ENCODE measurements around the gene NAP1L1. TPM values are rescaled to one million over a fixed set of nuclear protein-coding genes. Genes with fewer than 3 reads are reported as not detected.

Gene NAP1L1
- total and polyA plus RNA-seq, 2 experiments from 2014 or later = 658 to 996 TPM

DNA sequence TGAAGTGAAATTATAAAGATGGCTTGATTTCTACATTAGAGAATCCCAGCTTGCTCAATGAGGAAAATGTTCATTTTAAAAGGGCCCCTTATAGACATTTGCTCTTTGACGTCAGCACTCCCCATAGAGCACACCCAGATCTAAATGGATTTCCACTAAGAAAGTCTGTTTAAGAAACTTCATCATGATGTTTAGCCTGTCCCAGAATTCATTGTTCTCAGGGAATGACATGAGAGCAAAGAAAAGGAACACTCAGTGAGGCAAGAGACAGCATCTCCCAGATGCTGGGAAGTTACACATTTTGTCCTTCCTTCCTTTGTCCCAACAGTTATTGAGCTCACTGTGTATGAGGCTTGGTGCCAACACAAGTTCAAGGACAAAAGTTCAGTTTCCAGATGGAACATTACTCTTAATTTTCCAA lies 57.8 kb downstream of the NAP1L1 start:
- Histone ChIP-seq H3K4me1 (ENCODE audit: insufficient read depth) (peaks cover 20% of the 10 kb centered on the region), H3K4me2 (no peak overlapping the region), H3K27ac (ENCODE audit: low read depth) (no peak overlapping the region), H4K20me1 (replicated peaks; ENCODE audit: insufficient read depth) (no peaks in the 10 kb centered on the region), H3K27me3 (ENCODE audit: insufficient read depth) (peaks cover 16% of the 10 kb centered on the region), H3K79me2 (replicated peaks; ENCODE audit: insufficient read depth) (peaks cover 17% of the 10 kb centered on the region), H3F3A (replicated peaks; ENCODE audit: low read depth) (no peaks in the 10 kb centered on the region), H3K4me3 (no peak overlapping the region), H3K36me3 (ENCODE audit: insufficient read depth) (peaks cover 3% of the 10 kb centered on the region; the same call in 1 of the 2 replicates), H3K9me2 (ENCODE audit: insufficient read depth) (no peaks in the 10 kb centered on the region), H2AFZ (no peak overlapping the region)
- Mint-ChIP-seq H3K27me3 (ENCODE audit: insufficient read depth, low read depth, poor library complexity) (peaks cover 9% of the 10 kb centered on the region), H3K4me1 (peaks cover 28% of the 10 kb centered on the region), H3K9me3 (peaks cover 3% of the 10 kb centered on the region; the same call in 1 of the 3 replicates), H3K4me3 (no peak overlapping the region), H3K36me3 (ENCODE audit: low read depth) (peaks cover 31% of the 10 kb centered on the region), H3K27ac (no peak overlapping the region)
- TF ChIP-seq ZNF331 (CRISPR knock-in tag; IDR thresholded peaks at IDR 0.05; ENCODE audit: low read depth) (no peak), JUNB (IDR thresholded peaks at IDR 0.05; ENCODE audit: unreplicated experiment) (no peak), EZH2 (IDR thresholded peaks at IDR 0.05; ENCODE audit: low read depth, unreplicated experiment) (no peak), STAT1 (IDR thresholded peaks at IDR 0.05; ENCODE audit: unreplicated experiment) (no peak), EZH2phosphoT487 (IDR thresholded peaks at IDR 0.05; ENCODE audit: unreplicated experiment) (no peak), POLR2AphosphoS5 (IDR thresholded peaks at IDR 0.05; ENCODE audit: low read depth) (no peak; the same call in 1 of the 2 replicates), NANOG (IDR thresholded peaks at IDR 0.05; ENCODE audit: borderline replicate concordance) (no peak), ZNF114 (CRISPR knock-in tag; IDR thresholded peaks at IDR 0.05) (no peak), CREB1 (CRISPR knock-in tag; IDR thresholded peaks at IDR 0.05; ENCODE audit: low read depth) (no peak)
- TF ChIP-seq, protein P1, sequence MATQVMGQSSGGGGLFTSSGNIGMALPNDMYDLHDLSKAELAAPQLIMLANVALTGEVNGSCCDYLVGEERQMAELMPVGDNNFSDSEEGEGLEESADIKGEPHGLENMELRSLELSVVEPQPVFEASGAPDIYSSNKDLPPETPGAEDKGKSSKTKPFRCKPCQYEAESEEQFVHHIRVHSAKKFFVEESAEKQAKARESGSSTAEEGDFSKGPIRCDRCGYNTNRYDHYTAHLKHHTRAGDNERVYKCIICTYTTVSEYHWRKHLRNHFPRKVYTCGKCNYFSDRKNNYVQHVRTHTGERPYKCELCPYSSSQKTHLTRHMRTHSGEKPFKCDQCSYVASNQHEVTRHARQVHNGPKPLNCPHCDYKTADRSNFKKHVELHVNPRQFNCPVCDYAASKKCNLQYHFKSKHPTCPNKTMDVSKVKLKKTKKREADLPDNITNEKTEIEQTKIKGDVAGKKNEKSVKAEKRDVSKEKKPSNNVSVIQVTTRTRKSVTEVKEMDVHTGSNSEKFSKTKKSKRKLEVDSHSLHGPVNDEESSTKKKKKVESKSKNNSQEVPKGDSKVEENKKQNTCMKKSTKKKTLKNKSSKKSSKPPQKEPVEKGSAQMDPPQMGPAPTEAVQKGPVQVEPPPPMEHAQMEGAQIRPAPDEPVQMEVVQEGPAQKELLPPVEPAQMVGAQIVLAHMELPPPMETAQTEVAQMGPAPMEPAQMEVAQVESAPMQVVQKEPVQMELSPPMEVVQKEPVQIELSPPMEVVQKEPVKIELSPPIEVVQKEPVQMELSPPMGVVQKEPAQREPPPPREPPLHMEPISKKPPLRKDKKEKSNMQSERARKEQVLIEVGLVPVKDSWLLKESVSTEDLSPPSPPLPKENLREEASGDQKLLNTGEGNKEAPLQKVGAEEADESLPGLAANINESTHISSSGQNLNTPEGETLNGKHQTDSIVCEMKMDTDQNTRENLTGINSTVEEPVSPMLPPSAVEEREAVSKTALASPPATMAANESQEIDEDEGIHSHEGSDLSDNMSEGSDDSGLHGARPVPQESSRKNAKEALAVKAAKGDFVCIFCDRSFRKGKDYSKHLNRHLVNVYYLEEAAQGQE (IDR thresholded peaks at IDR 0.05; ENCODE audit: unreplicated experiment) = no peak
- TF ChIP-seq, protein P2, sequence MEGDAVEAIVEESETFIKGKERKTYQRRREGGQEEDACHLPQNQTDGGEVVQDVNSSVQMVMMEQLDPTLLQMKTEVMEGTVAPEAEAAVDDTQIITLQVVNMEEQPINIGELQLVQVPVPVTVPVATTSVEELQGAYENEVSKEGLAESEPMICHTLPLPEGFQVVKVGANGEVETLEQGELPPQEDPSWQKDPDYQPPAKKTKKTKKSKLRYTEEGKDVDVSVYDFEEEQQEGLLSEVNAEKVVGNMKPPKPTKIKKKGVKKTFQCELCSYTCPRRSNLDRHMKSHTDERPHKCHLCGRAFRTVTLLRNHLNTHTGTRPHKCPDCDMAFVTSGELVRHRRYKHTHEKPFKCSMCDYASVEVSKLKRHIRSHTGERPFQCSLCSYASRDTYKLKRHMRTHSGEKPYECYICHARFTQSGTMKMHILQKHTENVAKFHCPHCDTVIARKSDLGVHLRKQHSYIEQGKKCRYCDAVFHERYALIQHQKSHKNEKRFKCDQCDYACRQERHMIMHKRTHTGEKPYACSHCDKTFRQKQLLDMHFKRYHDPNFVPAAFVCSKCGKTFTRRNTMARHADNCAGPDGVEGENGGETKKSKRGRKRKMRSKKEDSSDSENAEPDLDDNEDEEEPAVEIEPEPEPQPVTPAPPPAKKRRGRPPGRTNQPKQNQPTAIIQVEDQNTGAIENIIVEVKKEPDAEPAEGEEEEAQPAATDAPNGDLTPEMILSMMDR (conservative IDR thresholded peaks at IDR 0.05; ENCODE audit: low read depth in 2 of 2) = no peak
- TF ChIP-seq, protein P3, sequence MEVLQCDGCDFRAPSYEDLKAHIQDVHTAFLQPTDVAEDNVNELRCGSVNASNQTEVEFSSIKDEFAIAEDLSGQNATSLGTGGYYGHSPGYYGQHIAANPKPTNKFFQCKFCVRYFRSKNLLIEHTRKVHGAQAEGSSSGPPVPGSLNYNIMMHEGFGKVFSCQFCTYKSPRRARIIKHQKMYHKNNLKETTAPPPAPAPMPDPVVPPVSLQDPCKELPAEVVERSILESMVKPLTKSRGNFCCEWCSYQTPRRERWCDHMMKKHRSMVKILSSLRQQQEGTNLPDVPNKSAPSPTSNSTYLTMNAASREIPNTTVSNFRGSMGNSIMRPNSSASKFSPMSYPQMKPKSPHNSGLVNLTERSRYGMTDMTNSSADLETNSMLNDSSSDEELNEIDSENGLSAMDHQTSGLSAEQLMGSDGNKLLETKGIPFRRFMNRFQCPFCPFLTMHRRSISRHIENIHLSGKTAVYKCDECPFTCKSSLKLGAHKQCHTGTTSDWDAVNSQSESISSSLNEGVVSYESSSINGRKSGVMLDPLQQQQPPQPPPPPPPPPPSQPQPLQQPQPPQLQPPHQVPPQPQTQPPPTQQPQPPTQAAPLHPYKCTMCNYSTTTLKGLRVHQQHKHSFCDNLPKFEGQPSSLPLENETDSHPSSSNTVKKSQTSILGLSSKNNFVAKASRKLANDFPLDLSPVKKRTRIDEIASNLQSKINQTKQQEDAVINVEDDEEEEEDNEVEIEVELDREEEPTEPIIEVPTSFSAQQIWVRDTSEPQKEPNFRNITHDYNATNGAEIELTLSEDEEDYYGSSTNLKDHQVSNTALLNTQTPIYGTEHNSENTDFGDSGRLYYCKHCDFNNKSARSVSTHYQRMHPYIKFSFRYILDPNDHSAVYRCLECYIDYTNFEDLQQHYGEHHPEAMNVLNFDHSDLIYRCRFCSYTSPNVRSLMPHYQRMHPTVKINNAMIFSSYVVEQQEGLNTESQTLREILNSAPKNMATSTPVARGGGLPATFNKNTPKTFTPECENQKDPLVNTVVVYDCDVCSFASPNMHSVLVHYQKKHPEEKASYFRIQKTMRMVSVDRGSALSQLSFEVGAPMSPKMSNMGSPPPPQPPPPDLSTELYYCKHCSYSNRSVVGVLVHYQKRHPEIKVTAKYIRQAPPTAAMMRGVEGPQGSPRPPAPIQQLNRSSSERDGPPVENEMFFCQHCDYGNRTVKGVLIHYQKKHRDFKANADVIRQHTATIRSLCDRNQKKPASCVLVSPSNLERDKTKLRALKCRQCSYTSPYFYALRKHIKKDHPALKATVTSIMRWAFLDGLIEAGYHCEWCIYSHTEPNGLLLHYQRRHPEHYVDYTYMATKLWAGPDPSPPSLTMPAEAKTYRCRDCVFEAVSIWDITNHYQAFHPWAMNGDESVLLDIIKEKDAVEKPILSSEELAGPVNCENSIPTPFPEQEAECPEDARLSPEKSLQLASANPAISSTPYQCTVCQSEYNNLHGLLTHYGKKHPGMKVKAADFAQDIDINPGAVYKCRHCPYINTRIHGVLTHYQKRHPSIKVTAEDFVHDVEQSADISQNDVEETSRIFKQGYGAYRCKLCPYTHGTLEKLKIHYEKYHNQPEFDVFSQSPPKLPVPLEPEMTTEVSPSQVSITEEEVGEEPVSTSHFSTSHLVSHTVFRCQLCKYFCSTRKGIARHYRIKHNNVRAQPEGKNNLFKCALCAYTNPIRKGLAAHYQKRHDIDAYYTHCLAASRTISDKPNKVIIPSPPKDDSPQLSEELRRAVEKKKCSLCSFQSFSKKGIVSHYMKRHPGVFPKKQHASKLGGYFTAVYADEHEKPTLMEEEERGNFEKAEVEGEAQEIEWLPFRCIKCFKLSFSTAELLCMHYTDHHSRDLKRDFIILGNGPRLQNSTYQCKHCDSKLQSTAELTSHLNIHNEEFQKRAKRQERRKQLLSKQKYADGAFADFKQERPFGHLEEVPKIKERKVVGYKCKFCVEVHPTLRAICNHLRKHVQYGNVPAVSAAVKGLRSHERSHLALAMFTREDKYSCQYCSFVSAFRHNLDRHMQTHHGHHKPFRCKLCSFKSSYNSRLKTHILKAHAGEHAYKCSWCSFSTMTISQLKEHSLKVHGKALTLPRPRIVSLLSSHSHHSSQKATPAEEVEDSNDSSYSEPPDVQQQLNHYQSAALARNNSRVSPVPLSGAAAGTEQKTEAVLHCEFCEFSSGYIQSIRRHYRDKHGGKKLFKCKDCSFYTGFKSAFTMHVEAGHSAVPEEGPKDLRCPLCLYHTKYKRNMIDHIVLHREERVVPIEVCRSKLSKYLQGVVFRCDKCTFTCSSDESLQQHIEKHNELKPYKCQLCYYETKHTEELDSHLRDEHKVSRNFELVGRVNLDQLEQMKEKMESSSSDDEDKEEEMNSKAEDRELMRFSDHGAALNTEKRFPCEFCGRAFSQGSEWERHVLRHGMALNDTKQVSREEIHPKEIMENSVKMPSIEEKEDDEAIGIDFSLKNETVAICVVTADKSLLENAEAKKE (CRISPR knock-in tag; IDR thresholded peaks at IDR 0.05) = no peak
- TF ChIP-seq, protein P4, sequence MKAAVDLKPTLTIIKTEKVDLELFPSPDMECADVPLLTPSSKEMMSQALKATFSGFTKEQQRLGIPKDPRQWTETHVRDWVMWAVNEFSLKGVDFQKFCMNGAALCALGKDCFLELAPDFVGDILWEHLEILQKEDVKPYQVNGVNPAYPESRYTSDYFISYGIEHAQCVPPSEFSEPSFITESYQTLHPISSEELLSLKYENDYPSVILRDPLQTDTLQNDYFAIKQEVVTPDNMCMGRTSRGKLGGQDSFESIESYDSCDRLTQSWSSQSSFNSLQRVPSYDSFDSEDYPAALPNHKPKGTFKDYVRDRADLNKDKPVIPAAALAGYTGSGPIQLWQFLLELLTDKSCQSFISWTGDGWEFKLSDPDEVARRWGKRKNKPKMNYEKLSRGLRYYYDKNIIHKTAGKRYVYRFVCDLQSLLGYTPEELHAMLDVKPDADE (IDR thresholded peaks at IDR 0.05) = no peak
- DNase-seq (ENCODE audit: low spot score) (no peak), ATAC-seq (no peak)
